PFSK-1 (cell line): Measurements from ENCODE around the gene GCLC. TPM values are rescaled to one million over a fixed set of nuclear protein-coding genes. Genes with fewer than 3 reads are reported as not detected.
A peak's percentile ranks its signal among the peaks of the same experiment; 100 is the strongest.

Source experiments
- FOXP2 ChIP-seq: optimal IDR thresholded peaks from 2 replicates; pipeline ENCODE3; 2011; ENCODE audit warnings: borderline replicate concordance, control low read depth, inconsistent platforms; ENCODE audit not compliant: insufficient read depth; ENCODE audit errors: extremely low read length, extremely low read depth
- POLR2AphosphoS5 ChIP-seq: IDR thresholded peaks from 2 replicates; pipeline ENCODE4 v1.6.1; 2012; ENCODE audit warnings: low read depth, mild to moderate bottlenecking, control low read depth, low read length, moderate library complexity
- REST ChIP-seq, 2 experiments: IDR thresholded peaks; 2 replicates each; pipeline versions ENCODE4 v1.6.1 to v1.8.0; 2011 to 2012; ENCODE audit warnings: low read depth in 2 of 2, low read length in 2 of 2, control low read depth in 1 of 2, inconsistent platforms in 1 of 2, mild to moderate bottlenecking in 1 of 2, moderate library complexity in 1 of 2; ENCODE audit not compliant: insufficient read depth in 1 of 2
- SIN3A ChIP-seq: IDR thresholded peaks from 2 replicates; pipeline ENCODE4 v1.6.1; 2012; ENCODE audit warnings: mild to moderate bottlenecking, low read length, moderate library complexity, borderline replicate concordance; ENCODE audit not compliant: insufficient read depth
- TAF1 ChIP-seq: IDR thresholded peaks from 2 replicates; pipeline ENCODE4 v1.6.1; 2012; ENCODE audit warnings: low read length, control low read depth, borderline replicate concordance; ENCODE audit not compliant: insufficient read depth
- polyA plus RNA-seq: library from polyadenylated mRNA; unstranded; fragments of >200 nt; gene quantifications from one replicate; pipeline ENCODE4 v1.2.1, GENCODE V29; 2012; ENCODE audit warnings: low read depth, missing spikeins; ENCODE audit not compliant: insufficient read length

The GCLC gene
- 10.2 TPM for polyA plus RNA-seq

GRCh38 chr6:53544470-53545308 lies at the start of gene GCLC:
Gene GCLC (minus strand): TSS chr6:53545101. CDS start chr6:53544645, 456 bp downstream.
- peak in 1 of 2 experiments; percentile 16; a peak in 1 of 4 replicates for TF ChIP-seq REST (IDR thresholded peaks at IDR 0.05; ENCODE audit: insufficient read depth in 1 of 2, low read depth in 2 of 2, low read length in 2 of 2)
- peak; percentile 79; the same call in 1 of the 2 replicates for TF ChIP-seq SIN3A
- TF ChIP-seq POLR2AphosphoS5: peak; percentile 81
- peak; percentile 70; the same call in 1 of the 2 replicates for TF ChIP-seq TAF1
- peak; percentile 87 for TF ChIP-seq FOXP2

GRCh38 chr6:53594596-53594995 lies 49.7 kb upstream of the GCLC start:
- TF ChIP-seq FOXP2 (no peak), SIN3A (no peak), POLR2AphosphoS5 (no peak)

GRCh38 chr6:53593001-53593488 lies 48.1 kb upstream of the GCLC start:
- TF ChIP-seq FOXP2 (no peak), POLR2AphosphoS5 (no peak), SIN3A (no peak), TAF1 (no peak), REST (IDR thresholded peaks at IDR 0.05; ENCODE audit: insufficient read depth in 1 of 2, low read depth in 2 of 2, low read length in 2 of 2) (no peak)

- TF ChIP-seq TAF1: no peak
- TF ChIP-seq REST (IDR thresholded peaks at IDR 0.05; ENCODE audit: insufficient read depth in 1 of 2, low read depth in 2 of 2, low read length in 2 of 2): no peak
- no peak for TF ChIP-seq SIN3A
- TF ChIP-seq POLR2AphosphoS5: no peak
- no peak for TF ChIP-seq FOXP2
Observed at GRCh38 chr6:53591873-53592272, 47.0 kb upstream of the GCLC start.

- TF ChIP-seq REST (IDR thresholded peaks at IDR 0.05; ENCODE audit: insufficient read depth in 1 of 2, low read depth in 2 of 2, low read length in 2 of 2): no peak
- no peak for TF ChIP-seq POLR2AphosphoS5
- TF ChIP-seq SIN3A: no peak
- TF ChIP-seq FOXP2: no peak
- TF ChIP-seq TAF1: no peak
Observed at GRCh38 chr6:53588816-53589509, 44.1 kb upstream of the GCLC start.
